ENCODE results near the gene GIGYF2. TPM values are rescaled to one million over a fixed set of nuclear protein-coding genes. Genes with fewer than 3 reads are reported as not detected.
A peak's percentile ranks its signal among the peaks of the same experiment; 100 is the strongest.

Gene GIGYF2
- total and polyA plus RNA-seq, 2 of the 13 experiments (the other 11 are each of a cell fraction or from before 2014, with no cell fraction given): 44.9 to 73.5 TPM

DNA sequence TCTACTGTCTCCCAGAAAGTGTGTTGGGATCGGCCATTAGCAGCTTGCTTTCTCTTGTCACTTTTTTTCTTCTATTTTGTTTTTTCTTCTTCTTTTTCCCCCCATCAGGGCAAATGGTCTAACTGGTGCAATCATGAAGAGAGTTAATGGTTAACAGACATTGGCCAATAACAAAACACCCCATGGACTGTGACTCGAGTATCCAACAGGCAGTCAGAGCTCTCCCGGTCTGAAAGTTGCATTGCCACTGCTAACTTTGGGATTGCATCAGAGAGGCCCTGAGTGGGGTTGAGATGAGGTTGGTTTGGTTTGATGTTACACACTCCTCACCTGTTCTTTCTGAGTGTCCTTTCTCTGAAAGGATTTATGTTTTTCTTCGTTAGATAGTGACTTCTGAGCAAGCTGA lies 160.0 kb downstream of the GIGYF2 start (continued):
- TF ChIP-seq, protein P1, sequence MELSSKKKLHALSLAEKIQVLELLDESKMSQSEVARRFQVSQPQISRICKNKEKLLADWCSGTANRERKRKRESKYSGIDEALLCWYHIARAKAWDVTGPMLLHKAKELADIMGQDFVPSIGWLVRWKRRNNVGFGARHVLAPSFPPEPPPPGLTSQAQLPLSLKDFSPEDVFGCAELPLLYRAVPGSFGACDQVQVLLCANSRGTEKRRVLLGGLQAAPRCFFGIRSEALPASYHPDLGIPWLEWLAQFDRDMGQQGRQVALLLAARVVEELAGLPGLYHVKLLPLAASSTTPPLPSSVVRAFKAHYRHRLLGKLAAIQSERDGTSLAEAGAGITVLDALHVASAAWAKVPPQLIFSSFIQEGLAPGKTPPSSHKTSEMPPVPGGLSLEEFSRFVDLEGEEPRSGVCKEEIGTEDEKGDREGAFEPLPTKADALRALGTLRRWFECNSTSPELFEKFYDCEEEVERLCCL (CRISPR knock-in tag; IDR thresholded peaks at IDR 0.05; ENCODE audit: borderline replicate concordance): no peak
- TF ChIP-seq, protein P2, sequence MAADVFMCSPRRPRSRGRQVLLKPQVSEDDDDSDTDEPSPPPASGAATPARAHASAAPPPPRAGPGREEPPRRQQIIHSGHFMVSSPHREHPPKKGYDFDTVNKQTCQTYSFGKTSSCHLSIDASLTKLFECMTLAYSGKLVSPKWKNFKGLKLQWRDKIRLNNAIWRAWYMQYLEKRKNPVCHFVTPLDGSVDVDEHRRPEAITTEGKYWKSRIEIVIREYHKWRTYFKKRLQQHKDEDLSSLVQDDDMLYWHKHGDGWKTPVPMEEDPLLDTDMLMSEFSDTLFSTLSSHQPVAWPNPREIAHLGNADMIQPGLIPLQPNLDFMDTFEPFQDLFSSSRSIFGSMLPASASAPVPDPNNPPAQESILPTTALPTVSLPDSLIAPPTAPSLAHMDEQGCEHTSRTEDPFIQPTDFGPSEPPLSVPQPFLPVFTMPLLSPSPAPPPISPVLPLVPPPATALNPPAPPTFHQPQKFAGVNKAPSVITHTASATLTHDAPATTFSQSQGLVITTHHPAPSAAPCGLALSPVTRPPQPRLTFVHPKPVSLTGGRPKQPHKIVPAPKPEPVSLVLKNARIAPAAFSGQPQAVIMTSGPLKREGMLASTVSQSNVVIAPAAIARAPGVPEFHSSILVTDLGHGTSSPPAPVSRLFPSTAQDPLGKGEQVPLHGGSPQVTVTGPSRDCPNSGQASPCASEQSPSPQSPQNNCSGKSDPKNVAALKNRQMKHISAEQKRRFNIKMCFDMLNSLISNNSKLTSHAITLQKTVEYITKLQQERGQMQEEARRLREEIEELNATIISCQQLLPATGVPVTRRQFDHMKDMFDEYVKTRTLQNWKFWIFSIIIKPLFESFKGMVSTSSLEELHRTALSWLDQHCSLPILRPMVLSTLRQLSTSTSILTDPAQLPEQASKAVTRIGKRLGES (CRISPR knock-in tag; IDR thresholded peaks at IDR 0.05; ENCODE audit: borderline replicate concordance): no peak
- TF ChIP-seq HMG20B (CRISPR knock-in tag; conservative IDR thresholded peaks at IDR 0.05) (peak; percentile 73; the same call in 1 of the 2 replicates), TBL1XR1 (IDR thresholded peaks at IDR 0.05; ENCODE audit: borderline replicate concordance, low read length, partially characterized antibody) (no peak), CAMTA2 (CRISPR knock-in tag; IDR thresholded peaks at IDR 0.05; ENCODE audit: borderline replicate concordance) (no peak), SNRNP70 (IDR thresholded peaks at IDR 0.05; ENCODE audit: low read depth, low read length) (no peak), ZNF256 (CRISPR knock-in tag; conservative IDR thresholded peaks at IDR 0.05) (no peak), CEBPG (CRISPR knock-in tag; IDR thresholded peaks at IDR 0.05) (peak; percentile 100), FOSL2 (CRISPR knock-in tag; IDR thresholded peaks at IDR 0.05) (peak; percentile 89), ZNF33A (CRISPR knock-in tag; IDR thresholded peaks at IDR 0.05; ENCODE audit: borderline replicate concordance) (no peak), SMARCE1 (IDR thresholded peaks at IDR 0.05; ENCODE audit: borderline replicate concordance) (no peak), ZNF674 (CRISPR knock-in tag; IDR thresholded peaks at IDR 0.05; ENCODE audit: low read depth) (no peak), DNMT3B (CRISPR knock-in tag; conservative IDR thresholded peaks at IDR 0.05) (0 out of 2 replicates have a peak, but pooled peaks have one; percentile 50)
- TF ChIP-seq, protein P3, sequence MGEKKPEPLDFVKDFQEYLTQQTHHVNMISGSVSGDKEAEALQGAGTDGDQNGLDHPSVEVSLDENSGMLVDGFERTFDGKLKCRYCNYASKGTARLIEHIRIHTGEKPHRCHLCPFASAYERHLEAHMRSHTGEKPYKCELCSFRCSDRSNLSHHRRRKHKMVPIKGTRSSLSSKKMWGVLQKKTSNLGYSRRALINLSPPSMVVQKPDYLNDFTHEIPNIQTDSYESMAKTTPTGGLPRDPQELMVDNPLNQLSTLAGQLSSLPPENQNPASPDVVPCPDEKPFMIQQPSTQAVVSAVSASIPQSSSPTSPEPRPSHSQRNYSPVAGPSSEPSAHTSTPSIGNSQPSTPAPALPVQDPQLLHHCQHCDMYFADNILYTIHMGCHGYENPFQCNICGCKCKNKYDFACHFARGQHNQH (CRISPR knock-in tag; IDR thresholded peaks at IDR 0.05): peak; percentile 94
- TF ChIP-seq, protein P4, sequence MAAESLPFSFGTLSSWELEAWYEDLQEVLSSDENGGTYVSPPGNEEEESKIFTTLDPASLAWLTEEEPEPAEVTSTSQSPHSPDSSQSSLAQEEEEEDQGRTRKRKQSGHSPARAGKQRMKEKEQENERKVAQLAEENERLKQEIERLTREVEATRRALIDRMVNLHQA (CRISPR knock-in tag; IDR thresholded peaks at IDR 0.05): peak; percentile 96
- TF ChIP-seq, protein P5, sequence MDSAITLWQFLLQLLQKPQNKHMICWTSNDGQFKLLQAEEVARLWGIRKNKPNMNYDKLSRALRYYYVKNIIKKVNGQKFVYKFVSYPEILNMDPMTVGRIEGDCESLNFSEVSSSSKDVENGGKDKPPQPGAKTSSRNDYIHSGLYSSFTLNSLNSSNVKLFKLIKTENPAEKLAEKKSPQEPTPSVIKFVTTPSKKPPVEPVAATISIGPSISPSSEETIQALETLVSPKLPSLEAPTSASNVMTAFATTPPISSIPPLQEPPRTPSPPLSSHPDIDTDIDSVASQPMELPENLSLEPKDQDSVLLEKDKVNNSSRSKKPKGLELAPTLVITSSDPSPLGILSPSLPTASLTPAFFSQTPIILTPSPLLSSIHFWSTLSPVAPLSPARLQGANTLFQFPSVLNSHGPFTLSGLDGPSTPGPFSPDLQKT (CRISPR knock-in tag; IDR thresholded peaks at IDR 0.05; ENCODE audit: borderline replicate concordance): no peak
- TF ChIP-seq, protein P6, sequence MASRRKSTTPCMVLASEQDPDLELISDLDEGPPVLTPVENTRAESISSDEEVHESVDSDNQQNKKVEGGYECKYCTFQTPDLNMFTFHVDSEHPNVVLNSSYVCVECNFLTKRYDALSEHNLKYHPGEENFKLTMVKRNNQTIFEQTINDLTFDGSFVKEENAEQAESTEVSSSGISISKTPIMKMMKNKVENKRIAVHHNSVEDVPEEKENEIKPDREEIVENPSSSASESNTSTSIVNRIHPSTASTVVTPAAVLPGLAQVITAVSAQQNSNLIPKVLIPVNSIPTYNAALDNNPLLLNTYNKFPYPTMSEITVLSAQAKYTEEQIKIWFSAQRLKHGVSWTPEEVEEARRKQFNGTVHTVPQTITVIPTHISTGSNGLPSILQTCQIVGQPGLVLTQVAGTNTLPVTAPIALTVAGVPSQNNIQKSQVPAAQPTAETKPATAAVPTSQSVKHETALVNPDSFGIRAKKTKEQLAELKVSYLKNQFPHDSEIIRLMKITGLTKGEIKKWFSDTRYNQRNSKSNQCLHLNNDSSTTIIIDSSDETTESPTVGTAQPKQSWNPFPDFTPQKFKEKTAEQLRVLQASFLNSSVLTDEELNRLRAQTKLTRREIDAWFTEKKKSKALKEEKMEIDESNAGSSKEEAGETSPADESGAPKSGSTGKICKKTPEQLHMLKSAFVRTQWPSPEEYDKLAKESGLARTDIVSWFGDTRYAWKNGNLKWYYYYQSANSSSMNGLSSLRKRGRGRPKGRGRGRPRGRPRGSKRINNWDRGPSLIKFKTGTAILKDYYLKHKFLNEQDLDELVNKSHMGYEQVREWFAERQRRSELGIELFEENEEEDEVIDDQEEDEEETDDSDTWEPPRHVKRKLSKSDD (CRISPR knock-in tag; IDR thresholded peaks at IDR 0.05; ENCODE audit: low read depth): peak; percentile 60; the same call in 1 of the 2 replicates
- TF ChIP-seq, protein P7, sequence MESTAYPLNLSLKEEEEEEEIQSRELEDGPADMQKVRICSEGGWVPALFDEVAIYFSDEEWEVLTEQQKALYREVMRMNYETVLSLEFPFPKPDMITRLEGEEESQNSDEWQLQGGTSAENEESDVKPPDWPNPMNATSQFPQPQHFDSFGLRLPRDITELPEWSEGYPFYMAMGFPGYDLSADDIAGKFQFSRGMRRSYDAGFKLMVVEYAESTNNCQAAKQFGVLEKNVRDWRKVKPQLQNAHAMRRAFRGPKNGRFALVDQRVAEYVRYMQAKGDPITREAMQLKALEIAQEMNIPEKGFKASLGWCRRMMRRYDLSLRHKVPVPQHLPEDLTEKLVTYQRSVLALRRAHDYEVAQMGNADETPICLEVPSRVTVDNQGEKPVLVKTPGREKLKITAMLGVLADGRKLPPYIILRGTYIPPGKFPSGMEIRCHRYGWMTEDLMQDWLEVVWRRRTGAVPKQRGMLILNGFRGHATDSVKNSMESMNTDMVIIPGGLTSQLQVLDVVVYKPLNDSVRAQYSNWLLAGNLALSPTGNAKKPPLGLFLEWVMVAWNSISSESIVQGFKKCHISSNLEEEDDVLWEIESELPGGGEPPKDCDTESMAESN (CRISPR knock-in tag; conservative IDR thresholded peaks at IDR 0.05): peak; percentile 39
